GM21576 (cell line): ENCODE measurements around the gene FHOD3.
"Not testable (repeated sequence)": the region's sequence is repeated elsewhere in the genome, so short reads cannot be mapped to it uniquely, and the experiment has no call there.

Experiments used
- ATAC-seq: cut with Tn5 transposase; IDR thresholded peaks from one replicate; pipeline ENCODE4 v1.9.1; 2021; ENCODE audit warnings: mild to moderate bottlenecking, moderate library complexity; ENCODE audit not compliant: unreplicated experiment

FHOD3 gene

GRCh38 chr18:36762965-36763364 lies 465.5 kb downstream of the FHOD3 start:
- ATAC-seq, result not testable (repeated sequence)

- no peak for ATAC-seq
Observed at GRCh38 chr18:36766836-36767235, 469.3 kb downstream of the FHOD3 start.

- ATAC-seq, result no peak
Observed at GRCh38 chr18:36769172-36769571, 471.7 kb downstream of the FHOD3 start.

- no peak for ATAC-seq
Observed at GRCh38 chr18:36769611-36770314, 472.2 kb downstream of the FHOD3 start.

- no peak for ATAC-seq
Observed at GRCh38 chr18:36770315-36770946, 472.9 kb downstream of the FHOD3 start.

GRCh38 chr18:36771245-36771644 lies 473.7 kb downstream of the FHOD3 start:
- no peak for ATAC-seq

GRCh38 chr18:36772241-36772723 lies 474.8 kb downstream of the FHOD3 start:
- ATAC-seq, result no peak

- ATAC-seq, result no peak
Observed at GRCh38 chr18:36775396-36775795, 477.9 kb downstream of the FHOD3 start.

GRCh38 chr18:36776650-36777049 lies 479.1 kb downstream of the FHOD3 start:
- ATAC-seq, result no peak

- no peak for ATAC-seq
Observed at GRCh38 chr18:36777566-36777965, 480.1 kb downstream of the FHOD3 start.

GRCh38 chr18:36780748-36781147 lies 483.2 kb downstream of the FHOD3 start:
- no peak for ATAC-seq

- no peak for ATAC-seq
Observed at GRCh38 chr18:36782710-36783109, 485.2 kb downstream of the FHOD3 start.

- ATAC-seq, result no peak
Observed at GRCh38 chr18:36783792-36784191, 486.3 kb downstream of the FHOD3 start.

GRCh38 chr18:36786686-36787085 lies 489.2 kb downstream of the FHOD3 start:
- ATAC-seq, result no peak

GRCh38 chr18:36792634-36793283 lies 495.2 kb downstream of the FHOD3 start:
- no peak for ATAC-seq

GRCh38 chr18:36798738-36799473 lies 501.4 kb downstream of the FHOD3 start:
- ATAC-seq, result no peak

GRCh38 chr18:36805105-36805504 lies 507.6 kb downstream of the FHOD3 start:
- ATAC-seq, result no peak

GRCh38 chr18:36808681-36809080 lies 511.2 kb downstream of the FHOD3 start:
- ATAC-seq, result no peak

GRCh38 chr18:36809590-36810381 lies 512.3 kb downstream of the FHOD3 start:
- peak; percentile 92 for ATAC-seq

GRCh38 chr18:36811430-36811829 lies 513.9 kb downstream of the FHOD3 start:
- ATAC-seq, result no peak
